Eye (tissue), 1 donor: ENCODE results near the gene SBNO2.
"Not testable (repeated sequence)": the region's sequence is repeated elsewhere in the genome, so short reads cannot be mapped to it uniquely, and the experiment has no call there.

Source experiments
- DNase-seq: peaks from one replicate; pipeline ENCODE4 v3.0.0-alpha.2; 2015

SBNO2 gene

GRCh38 chr19:1132552-1133383, 41.3 kb downstream of the SBNO2 start:
- DNase-seq = no peak

- peak; percentile 72 for DNase-seq
Measured at GRCh38 chr19:1131718-1132551, 42.1 kb downstream of the SBNO2 start.

- DNase-seq = no peak
Measured at GRCh38 chr19:1130771-1131717, 43.0 kb downstream of the SBNO2 start.

- DNase-seq = no peak
Measured at GRCh38 chr19:1129535-1129934, 44.5 kb downstream of the SBNO2 start.

GRCh38 chr19:1129084-1129483, 45.0 kb downstream of the SBNO2 start:
- DNase-seq = not testable (repeated sequence)

GRCh38 chr19:1128106-1128505, 46.0 kb downstream of the SBNO2 start:
- DNase-seq = no peak

GRCh38 chr19:1126984-1127760, 46.9 kb downstream of the SBNO2 start:
- no peak for DNase-seq

GRCh38 chr19:1125601-1126467, 48.2 kb downstream of the SBNO2 start:
- DNase-seq = no peak

- no peak for DNase-seq
Measured at GRCh38 chr19:1123885-1124677, 50.0 kb downstream of the SBNO2 start.

GRCh38 chr19:1123381-1123780, 50.7 kb downstream of the SBNO2 start:
- no peak for DNase-seq

GRCh38 chr19:1122972-1123363, 51.1 kb downstream of the SBNO2 start:
- peak; percentile 31 for DNase-seq

GRCh38 chr19:1122021-1122971, 51.8 kb downstream of the SBNO2 start:
- DNase-seq = no peak

- DNase-seq = no peak
Measured at GRCh38 chr19:1121395-1121794, 52.7 kb downstream of the SBNO2 start.

GRCh38 chr19:1119475-1120217, 54.4 kb downstream of the SBNO2 start:
- no peak for DNase-seq

- DNase-seq = no peak
Measured at GRCh38 chr19:1118999-1119398, 55.1 kb downstream of the SBNO2 start.

- no peak for DNase-seq
Measured at GRCh38 chr19:1117654-1118053, 56.4 kb downstream of the SBNO2 start.

- DNase-seq = no peak
Measured at GRCh38 chr19:1116726-1117581, 57.1 kb downstream of the SBNO2 start.
